Trophoblast cell (in vitro differentiated cells and primary cell): ENCODE data around the gene DIS3L.
A peak's percentile ranks its signal among the peaks of the same experiment; 100 is the strongest.

Experiments used
- DNase-seq, 2 donors: peaks; one replicate each; pipeline ENCODE4 v3.0.0-alpha.2; 2016
- H2AFZ ChIP-seq: 2 replicates; pipeline ENCODE4 v1.6.1; 2013; ENCODE audit warnings: low read length, moderate library complexity, mild to moderate bottlenecking; ENCODE audit not compliant: insufficient read depth, poor library complexity
- H2AK5ac ChIP-seq: 2 replicates; pipeline ENCODE4 v1.6.1; 2013; ENCODE audit warnings: mild to moderate bottlenecking, low read length
- H2BK120ac ChIP-seq: 2 replicates; pipeline ENCODE4 v1.6.1; 2013; ENCODE audit warnings: low read length, mild to moderate bottlenecking, moderate library complexity; ENCODE audit not compliant: insufficient read depth, poor library complexity
- H2BK12ac ChIP-seq: 2 replicates; pipeline ENCODE4 v1.6.1; 2013; ENCODE audit warnings: mild to moderate bottlenecking, low read length, moderate library complexity
- H2BK5ac ChIP-seq: 2 replicates; pipeline ENCODE4 v1.6.1; 2013; ENCODE audit warnings: low read length, low read depth, moderate library complexity, mild to moderate bottlenecking; ENCODE audit not compliant: poor library complexity
- H3K14ac ChIP-seq: 2 replicates; pipeline ENCODE4 v1.6.1; 2013; ENCODE audit warnings: mild to moderate bottlenecking, low read length
- H3K18ac ChIP-seq: 2 replicates; pipeline ENCODE4 v1.6.1; 2013; ENCODE audit warnings: mild to moderate bottlenecking, low read length
- H3K23ac ChIP-seq: 2 replicates; pipeline ENCODE4 v1.6.1; 2013; ENCODE audit warnings: low read length
- H3K27ac ChIP-seq: 2 replicates; pipeline ENCODE4 v1.5.1; 2013; ENCODE audit warnings: low read depth, mild to moderate bottlenecking, inconsistent platforms, low read length, moderate library complexity
- H3K27me3 ChIP-seq: 2 replicates; pipeline ENCODE4 v1.6.1; 2013; ENCODE audit warnings: inconsistent platforms, mild to moderate bottlenecking, low read length, moderate library complexity; ENCODE audit not compliant: insufficient read depth
- H3K36me3 ChIP-seq, 2 experiments: 1 replicate in 1 of 2; 2 replicates in 1 of 2; pipeline ENCODE4 v1.6.1; 2013; ENCODE audit warnings: low read length in 2 of 2, mild to moderate bottlenecking in 2 of 2, moderate library complexity in 1 of 2; ENCODE audit not compliant: insufficient read depth in 2 of 2, control insufficient read depth in 1 of 2
- H3K4ac ChIP-seq: 2 replicates; pipeline ENCODE4 v1.6.1; 2013; ENCODE audit warnings: low read depth, mild to moderate bottlenecking, low read length, moderate library complexity
- H3K4me1 ChIP-seq, 2 experiments: 1 replicate in 1 of 2; 2 replicates in 1 of 2; pipeline ENCODE4 v1.6.1; 2013; ENCODE audit warnings: low read length in 2 of 2, mild to moderate bottlenecking in 2 of 2, moderate library complexity in 1 of 2; ENCODE audit not compliant: insufficient read depth in 2 of 2, control insufficient read depth in 1 of 2
- H3K4me2 ChIP-seq: 2 replicates; pipeline ENCODE4 v1.6.1; 2013; ENCODE audit warnings: inconsistent platforms, mild to moderate bottlenecking, low read length, moderate library complexity
- H3K4me3 ChIP-seq: 2 replicates; pipeline ENCODE4 v1.5.1; 2013; ENCODE audit warnings: mild to moderate bottlenecking, low read depth, low read length, inconsistent platforms
- H3K79me1 ChIP-seq: one replicate; pipeline ENCODE4 v1.6.1; 2013; ENCODE audit warnings: low read length
- H3K79me2 ChIP-seq: 2 replicates; pipeline ENCODE4 v1.6.1; 2013; ENCODE audit warnings: low read length, mild to moderate bottlenecking; ENCODE audit not compliant: control insufficient read depth, insufficient read depth, poor library complexity
- H3K9ac ChIP-seq: 2 replicates; pipeline ENCODE4 v1.6.1; 2013; ENCODE audit warnings: mild to moderate bottlenecking, low read length
- H3K9me3 ChIP-seq: 2 replicates; pipeline ENCODE4 v1.6.1; 2013; ENCODE audit warnings: low read depth, mild to moderate bottlenecking, control low read depth, inconsistent platforms, low read length; ENCODE audit not compliant: insufficient read depth
- H4K12ac ChIP-seq: 2 replicates; pipeline ENCODE4 v1.6.1; 2013; ENCODE audit warnings: low read depth, mild to moderate bottlenecking, low read length, moderate library complexity
- H4K8ac ChIP-seq: 2 replicates; pipeline ENCODE4 v1.6.1; 2013; ENCODE audit warnings: low read depth, mild to moderate bottlenecking, low read length, moderate library complexity
- H4K91ac ChIP-seq: one replicate; pipeline ENCODE4 v1.6.1; 2013; ENCODE audit warnings: low read depth, mild to moderate bottlenecking, low read length, moderate library complexity
- WGBS: extraction: QIAGEN DNeasy Blood & Tissue Kit; methylation state at CpG from one replicate; pipeline ENCODE4 v1.1.7; 2013; ENCODE audit warnings: missing lambda C conversion rate; ENCODE audit not compliant: insufficient read length, insufficient coverage; ENCODE audit errors: extremely low coverage; 5-methylcytosine and 5-hydroxymethylcytosine counted together

The DIS3L gene

GRCh38 chr15:66288551-66289185 lies 4.7 kb upstream of the DIS3L start:
- no peaks in the 10 kb centered on the region for H3K27me3 ChIP-seq
- no peak overlapping the region for H2AFZ ChIP-seq
- H4K8ac ChIP-seq, result no peak overlapping the region
- H3K79me1 ChIP-seq, result peaks cover 2% of the 10 kb centered on the region
- no peak overlapping the region for H3K4me2 ChIP-seq
- no peak overlapping the region for H2BK120ac ChIP-seq
- no peaks in the 10 kb centered on the region for H3K79me2 ChIP-seq
- WGBS, result no CpG with 5 or more reads among the region's 6 CpGs
- no peak overlapping the region for H4K91ac ChIP-seq
- no peak overlapping the region for H3K23ac ChIP-seq
- H3K9ac ChIP-seq, result no peak overlapping the region
- H3K4ac ChIP-seq, result no peak overlapping the region
- no peak overlapping the region for H2BK5ac ChIP-seq
- H3K9me3 ChIP-seq, result no peaks in the 10 kb centered on the region
- H3K36me3 ChIP-seq, result no peaks in the 10 kb centered on the region
- H3K27ac ChIP-seq, result no peak overlapping the region
- H3K4me1 ChIP-seq, result no peaks in the 10 kb centered on the region
- H2BK12ac ChIP-seq, result no peak overlapping the region
- H3K14ac ChIP-seq, result no peak overlapping the region
- H2AK5ac ChIP-seq, result no peak overlapping the region
- H4K12ac ChIP-seq, result no peak overlapping the region
- no peak overlapping the region for H3K4me3 ChIP-seq
- H3K18ac ChIP-seq, result no peak overlapping the region
- no peak for DNase-seq

- H2BK12ac ChIP-seq, result no peak overlapping the region
- H3K9ac ChIP-seq, result no peak overlapping the region
- H4K91ac ChIP-seq, result no peak overlapping the region
- H3K79me2 ChIP-seq, result no peaks in the 10 kb centered on the region
- H2BK5ac ChIP-seq, result no peak overlapping the region
- no CpG with 5 or more reads among the region's 3 CpGs for WGBS
- H3K79me1 ChIP-seq, result peaks cover 7% of the 10 kb centered on the region
- H3K18ac ChIP-seq, result no peak overlapping the region
- no peaks in the 10 kb centered on the region for H3K9me3 ChIP-seq
- no peaks in the 10 kb centered on the region for H3K36me3 ChIP-seq
- no peaks in the 10 kb centered on the region for H3K27me3 ChIP-seq
- no peak overlapping the region for H4K12ac ChIP-seq
- peaks cover 0 to 6% of the 10 kb centered on the region in 2 experiments for H3K4me1 ChIP-seq
- no peak overlapping the region for H3K27ac ChIP-seq
- no peak overlapping the region for H4K8ac ChIP-seq
- no peak for DNase-seq
- no peak overlapping the region for H3K4me3 ChIP-seq
- no peak overlapping the region for H3K4ac ChIP-seq
- H3K14ac ChIP-seq, result no peak overlapping the region
- no peak overlapping the region for H3K23ac ChIP-seq
- no peak overlapping the region for H3K4me2 ChIP-seq
- no peak overlapping the region for H2AK5ac ChIP-seq
- H2AFZ ChIP-seq, result no peak overlapping the region
- H2BK120ac ChIP-seq, result no peak overlapping the region
Observed at GRCh38 chr15:66290007-66290406, 3.4 kb upstream of the DIS3L start.

- DNase-seq, result no peak
- peaks cover 7% of the 10 kb centered on the region for H3K79me1 ChIP-seq
- no peaks in the 10 kb centered on the region for H3K36me3 ChIP-seq
- H2BK120ac ChIP-seq, result no peak overlapping the region
- H3K4me1 ChIP-seq, result peaks cover 0 to 6% of the 10 kb centered on the region in 2 experiments
- no peak overlapping the region for H3K23ac ChIP-seq
- no peak overlapping the region for H4K91ac ChIP-seq
- no peak overlapping the region for H2AFZ ChIP-seq
- H2AK5ac ChIP-seq, result no peak overlapping the region
- no peaks in the 10 kb centered on the region for H3K27me3 ChIP-seq
- no peak overlapping the region for H3K4me3 ChIP-seq
- no peaks in the 10 kb centered on the region for H3K79me2 ChIP-seq
- H3K4ac ChIP-seq, result no peak overlapping the region
- no peak overlapping the region for H2BK12ac ChIP-seq
- no peak overlapping the region for H3K18ac ChIP-seq
- H3K9ac ChIP-seq, result no peak overlapping the region
- no peak overlapping the region for H3K4me2 ChIP-seq
- no peak overlapping the region for H3K27ac ChIP-seq
- no peaks in the 10 kb centered on the region for H3K9me3 ChIP-seq
- no peak overlapping the region for H4K8ac ChIP-seq
- no peak overlapping the region for H2BK5ac ChIP-seq
- H4K12ac ChIP-seq, result no peak overlapping the region
- no peak overlapping the region for H3K14ac ChIP-seq
Observed at GRCh38 chr15:66290518-66290917, 2.9 kb upstream of the DIS3L start.

- H4K12ac ChIP-seq, result no peak overlapping the region
- no peak overlapping the region for H2BK12ac ChIP-seq
- H3K4me3 ChIP-seq, result no peak overlapping the region
- peaks cover 0 to 6% of the 10 kb centered on the region in 2 experiments for H3K4me1 ChIP-seq
- H2BK5ac ChIP-seq, result no peak overlapping the region
- no peak overlapping the region for H2AK5ac ChIP-seq
- no peaks in the 10 kb centered on the region for H3K36me3 ChIP-seq
- H3K79me2 ChIP-seq, result no peaks in the 10 kb centered on the region
- no peaks in the 10 kb centered on the region for H3K9me3 ChIP-seq
- no peak overlapping the region for H4K91ac ChIP-seq
- H3K18ac ChIP-seq, result no peak overlapping the region
- H3K27ac ChIP-seq, result no peak overlapping the region
- no peak overlapping the region for H2AFZ ChIP-seq
- no peak overlapping the region for H3K4me2 ChIP-seq
- no peak overlapping the region for H3K14ac ChIP-seq
- no peak overlapping the region for H4K8ac ChIP-seq
- no peak overlapping the region for H2BK120ac ChIP-seq
- H3K9ac ChIP-seq, result peak overlapping the region; percentile 12
- DNase-seq, result no peak
- H3K27me3 ChIP-seq, result no peaks in the 10 kb centered on the region
- no peak overlapping the region for H3K23ac ChIP-seq
- peaks cover 7% of the 10 kb centered on the region for H3K79me1 ChIP-seq
- WGBS, result no CpG with 5 or more reads among the region's 6 CpGs
- H3K4ac ChIP-seq, result no peak overlapping the region
Observed at GRCh38 chr15:66291816-66292570, 1.4 kb upstream of the DIS3L start.
